PC-9 (cell line): ENCODE data around the gene TMEM131L. TPM values are rescaled to one million over a fixed set of nuclear protein-coding genes. Genes with fewer than 3 reads are reported as not detected.
"Not testable (repeated sequence)": the region's sequence is repeated elsewhere in the genome, so short reads cannot be mapped to it uniquely, and the experiment has no call there.

Experiments
- BruUV-seq: library from RNA; stranded (reverse); fragments of 400-500 nt; replicated peaks from 2 replicates; lab custom pipeline; 2021; lab: Mats Ljungman, UMichigan
- CTCF ChIA-PET: fragments of 300-600 bp; sonication (Branson Sonifier 250); formaldehyde crosslinking; loops from one replicate; lab custom pipeline; 2022; ENCODE audit warnings: antibody characterized with exemption; lab: Charles Lee
- POLR2A ChIA-PET: fragments of 300-600 bp; sonication (Branson Sonifier 250); formaldehyde crosslinking; loops from one replicate; lab custom pipeline; 2022; ENCODE audit warnings: antibody characterized with exemption; ENCODE audit not compliant: unreplicated experiment; lab: Charles Lee
- DNase-seq, 2 experiments: peaks; one replicate each; pipeline versions ENCODE4 v3.0.0 to v3.0.0-alpha.2; 2015 to 2022; ENCODE audit warnings: mixed read lengths in 1 of 2
- H2AFZ ChIP-seq: fragments of 200-600 bp; sonication (generic); 2 replicates; pipeline ENCODE4 v1.8.1; 2017; ENCODE audit warnings: antibody characterized with exemption
- H3F3A ChIP-seq: fragments of 200-600 bp; sonication (generic); 2 replicates; pipeline ENCODE4 v1.8.1; 2017; ENCODE audit warnings: antibody characterized with exemption, mild to moderate bottlenecking, low read depth; ENCODE audit not compliant: insufficient read depth
- H3K27ac ChIP-seq: fragments of 200-600 bp; sonication (generic); 2 replicates; pipeline ENCODE4 v1.6.1; 2016; ENCODE audit warnings: mixed run types
- H3K27me3 ChIP-seq: fragments of 200-600 bp; sonication (generic); 2 replicates; pipeline ENCODE4 v1.6.1; 2016; ENCODE audit warnings: low read depth, mixed run types; ENCODE audit not compliant: insufficient read depth
- H3K36me3 ChIP-seq: fragments of 200-600 bp; sonication (generic); 2 replicates; pipeline ENCODE4 v1.6.1; 2016; ENCODE audit warnings: low read depth, mixed run types
- H3K4me1 ChIP-seq: fragments of 200-600 bp; sonication (generic); replicated peaks from 2 replicates; pipeline ENCODE4 v1.6.1; 2016; ENCODE audit warnings: mixed run types; ENCODE audit not compliant: insufficient read depth
- H3K4me2 ChIP-seq: fragments of 200-600 bp; sonication (generic); 2 replicates; pipeline ENCODE4 v1.6.1; 2017; ENCODE audit warnings: mixed run types
- H3K4me3 ChIP-seq: fragments of 200-600 bp; sonication (generic); 2 replicates; pipeline ENCODE4 v1.6.1; 2016; ENCODE audit warnings: mixed run types
- H3K79me2 ChIP-seq: fragments of 200-600 bp; sonication (generic); 2 replicates; pipeline ENCODE4 v1.6.1; 2017; ENCODE audit warnings: low read depth, mixed run types
- H3K9me2 ChIP-seq: fragments of 200-600 bp; sonication (generic); 2 replicates; pipeline ENCODE4 v1.8.1; 2017; ENCODE audit warnings: mild to moderate bottlenecking; ENCODE audit not compliant: insufficient read depth
- H3K9me3 ChIP-seq: fragments of 200-600 bp; sonication (generic); 2 replicates; pipeline ENCODE4 v1.8.1; 2016; ENCODE audit warnings: low read depth; ENCODE audit not compliant: insufficient read depth
- H4K20me1 ChIP-seq: fragments of 200-600 bp; sonication (generic); 2 replicates; pipeline ENCODE4 v1.8.1; 2017; ENCODE audit not compliant: insufficient read depth
- CTCF ChIP-seq: fragments of 200-600 bp; sonication (generic); conservative IDR thresholded peaks from 2 replicates; pipeline ENCODE4 v1.6.1; 2017; ENCODE audit warnings: mixed run types, antibody characterized with exemption, mild to moderate bottlenecking, moderate library complexity
- EZH2 ChIP-seq: fragments of 200-600 bp; sonication (generic); IDR thresholded peaks from 2 replicates; pipeline ENCODE4 v1.8.0; 2017; ENCODE audit warnings: antibody characterized with exemption, low read depth
- intact Hi-C: fragments of 100-400 bp; cut with micrococcal nuclease; formaldehyde crosslinking; loops from one replicate; pipeline ENCODE4 v1.10.0; 2022; ENCODE audit not compliant: unreplicated experiment
- total RNA-seq: library from RNA; stranded (reverse); gene quantifications from 2 replicates; pipeline ENCODE4 v1.2.3, GENCODE V29; 2021

Gene TMEM131L
- total RNA-seq, 1 experiment from 2014 or later, result 3.8 TPM

- intact Hi-C loops, result no loop called here
Observed at GRCh38 chr4:153661215-153661822, 195.2 kb downstream of the TMEM131L start.

GRCh38 chr4:153661908-153662307 is 195.7 kb downstream of the TMEM131L start:
- no TSS peak for BruUV-seq

More at GRCh38 chr4:153661215-153661822, 195.2 kb downstream of the TMEM131L start:
- H2AFZ ChIP-seq, result no peak overlapping the region
- DNase-seq, result no peak
- H3F3A ChIP-seq, result no peaks in the 10 kb centered on the region
- H3K4me2 ChIP-seq, result no peak overlapping the region
- H3K4me1 ChIP-seq, result no peaks in the 10 kb centered on the region
- no TSS peak for BruUV-seq
- H3K9me3 ChIP-seq, result no peaks in the 10 kb centered on the region
- no peak overlapping the region for H3K27ac ChIP-seq
- no peaks in the 10 kb centered on the region for H3K36me3 ChIP-seq
- H4K20me1 ChIP-seq, result no peaks in the 10 kb centered on the region
- no peaks in the 10 kb centered on the region for H3K27me3 ChIP-seq
- H3K79me2 ChIP-seq, result no peaks in the 10 kb centered on the region
- no peak overlapping the region for H3K4me3 ChIP-seq
- TF ChIP-seq EZH2 (no peak), CTCF (no peak)
- ChIA-PET CTCF (no interaction called here), POLR2A (no interaction called here)
- no peaks in the 10 kb centered on the region for H3K9me2 ChIP-seq

GRCh38 chr4:153663667-153664066 is 197.5 kb downstream of the TMEM131L start:
- no peaks in the 10 kb centered on the region for H4K20me1 ChIP-seq
- BruUV-seq, result no TSS peak
- no peak overlapping the region for H2AFZ ChIP-seq
- H3K4me3 ChIP-seq, result no peak overlapping the region
- H3K27me3 ChIP-seq, result no peaks in the 10 kb centered on the region
- no peak overlapping the region for H3K4me2 ChIP-seq
- ChIA-PET POLR2A (no interaction called here), CTCF (no interaction called here)
- no peaks in the 10 kb centered on the region for H3K9me3 ChIP-seq
- TF ChIP-seq CTCF (no peak), EZH2 (no peak)
- H3K4me1 ChIP-seq, result no peaks in the 10 kb centered on the region
- no peak for DNase-seq
- no peaks in the 10 kb centered on the region for H3F3A ChIP-seq
- H3K79me2 ChIP-seq, result no peaks in the 10 kb centered on the region
- H3K9me2 ChIP-seq, result no peaks in the 10 kb centered on the region
- no peak overlapping the region for H3K27ac ChIP-seq
- H3K36me3 ChIP-seq, result no peaks in the 10 kb centered on the region
- intact Hi-C loops, result no loop called here

More at GRCh38 chr4:153661908-153662307, 195.7 kb downstream of the TMEM131L start:
- Histone ChIP-seq H3K4me2 (no peak overlapping the region), H3K4me1 (no peaks in the 10 kb centered on the region), H3K27me3 (no peaks in the 10 kb centered on the region), H3K4me3 (no peak overlapping the region), H3K36me3 (no peaks in the 10 kb centered on the region), H3K9me2 (no peaks in the 10 kb centered on the region), H4K20me1 (no peaks in the 10 kb centered on the region), H2AFZ (no peak overlapping the region), H3K9me3 (no peaks in the 10 kb centered on the region), H3F3A (no peaks in the 10 kb centered on the region), H3K27ac (no peak overlapping the region), H3K79me2 (no peaks in the 10 kb centered on the region)
- intact Hi-C loops, result no loop called here
- POLR2A ChIA-PET, result no interaction called here
- DNase-seq, result no peak
- CTCF ChIA-PET, result no interaction called here
- TF ChIP-seq EZH2, result no peak
- TF ChIP-seq CTCF, result no peak

GRCh38 chr4:153666505-153666904 is 200.3 kb downstream of the TMEM131L start:
- H3K4me2 ChIP-seq, CTCF ChIA-PET, H3K4me1 ChIP-seq, intact Hi-C loops, H3K27me3 ChIP-seq, POLR2A ChIA-PET, H3K9me3 ChIP-seq, H3K4me3 ChIP-seq, H3K9me2 ChIP-seq, H3F3A ChIP-seq, BruUV-seq, H3K79me2 ChIP-seq, DNase-seq, H2AFZ ChIP-seq, H3K27ac ChIP-seq, H4K20me1 ChIP-seq, H3K36me3 ChIP-seq: not testable (repeated sequence)
